Glomerular visceral epithelial cell (primary cell): Measurements from ENCODE around the gene AMMECR1L.
"Not testable (repeated sequence)": the region's sequence is repeated elsewhere in the genome, so short reads cannot be mapped to it uniquely, and the experiment has no call there.

ENCODE experiments used
- DNase-seq: peaks from one replicate; pipeline ENCODE4 v3.0.0-alpha.2; 2016; ENCODE audit errors: extremely low spot score

The AMMECR1L gene

DNA sequence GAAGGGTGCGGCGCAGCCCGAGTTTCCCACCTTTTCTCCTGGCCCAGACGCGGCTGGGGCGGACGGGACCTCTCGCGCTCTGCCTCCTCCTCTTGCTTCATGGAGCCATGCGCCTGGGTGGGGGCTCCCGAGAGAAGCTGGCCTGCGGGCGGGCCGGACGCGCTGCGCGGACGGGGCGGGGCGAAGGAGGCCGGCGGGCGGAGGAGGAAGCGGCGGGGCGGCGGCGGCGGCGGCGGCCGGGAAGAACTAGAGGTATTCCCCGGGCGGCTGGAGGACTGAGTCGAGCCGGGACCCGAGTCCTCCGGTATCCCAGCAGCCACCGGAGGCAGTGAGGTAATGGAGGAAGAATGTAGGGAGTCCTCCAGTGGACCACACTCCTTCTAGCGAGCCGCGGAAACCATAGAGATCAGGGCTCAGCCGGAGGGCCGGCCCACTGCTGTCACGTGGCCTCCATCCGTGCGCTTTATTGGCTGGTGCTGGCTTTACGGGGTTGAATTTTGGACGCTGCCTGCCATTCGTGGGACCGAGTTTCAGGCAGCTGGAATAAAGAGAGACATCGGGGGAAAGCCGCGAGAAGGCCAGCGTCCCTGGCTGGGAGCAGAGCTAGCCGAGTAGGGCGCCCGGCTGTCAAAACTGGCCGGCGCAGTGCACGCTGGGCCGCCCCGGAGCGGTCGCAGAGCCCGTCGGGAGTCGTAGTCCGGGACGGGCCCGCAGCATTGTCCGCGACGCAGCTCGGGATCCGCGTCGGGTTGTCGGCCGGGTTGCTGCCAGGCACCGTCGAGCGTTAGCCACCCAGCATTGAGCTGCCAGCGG lies at the start of gene AMMECR1L:
Gene AMMECR1L, minus strand, starts transcription at position 177 of the 813 bp plus-strand sequence. CDS start 11,722 bp downstream, outside the sequence.
- DNase-seq: peak; percentile 70

DNA sequence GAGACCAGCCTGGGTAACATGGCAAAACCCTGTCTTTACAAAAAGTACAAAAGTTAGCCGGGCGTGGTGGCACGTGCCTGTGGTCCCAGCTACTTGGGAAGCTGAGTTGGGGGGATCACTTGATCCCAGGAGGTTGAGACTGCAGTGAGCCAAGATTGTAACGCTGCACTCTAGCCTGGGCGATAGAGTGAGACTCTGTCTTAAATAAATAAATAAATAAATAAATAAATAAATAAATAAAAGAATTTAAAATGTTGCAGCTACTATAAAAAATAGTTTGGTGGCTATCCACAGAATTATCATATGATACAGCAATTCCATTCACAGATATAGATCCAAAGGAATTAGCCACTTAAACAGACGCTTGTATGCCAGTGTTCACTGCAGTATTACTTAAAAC lies 49.6 kb upstream of the AMMECR1L start:
- DNase-seq: no peak

DNA sequence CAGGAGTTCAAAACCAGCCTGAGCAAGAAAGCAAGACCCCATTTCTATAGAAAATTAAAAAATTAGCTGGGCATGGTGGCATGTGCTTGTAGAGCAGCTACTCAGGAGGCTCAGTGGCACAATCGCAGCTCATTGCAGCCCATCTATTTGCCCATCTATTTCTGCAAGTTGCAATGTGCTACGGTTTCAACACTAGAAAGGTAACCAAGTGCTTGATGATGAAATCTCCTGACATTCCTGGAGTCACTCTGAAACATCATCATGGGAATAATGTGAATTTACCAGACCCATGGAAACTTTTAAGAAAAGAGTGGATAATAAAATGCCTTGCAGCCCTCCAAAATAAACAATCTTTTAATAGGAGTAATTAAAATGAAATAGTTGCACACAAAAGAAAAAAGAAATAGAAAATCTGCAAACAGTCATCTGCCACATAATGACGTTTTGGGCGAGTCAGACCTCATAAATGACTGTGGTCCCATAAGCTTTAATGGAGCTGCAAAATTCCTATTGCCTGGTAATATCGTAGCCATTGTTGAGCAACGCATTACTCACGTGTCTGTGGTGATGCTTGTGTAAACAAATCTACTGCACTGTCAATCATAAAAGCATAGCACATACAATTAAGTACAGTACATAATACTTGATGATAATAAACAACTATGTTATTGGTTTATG lies 46.6 kb upstream of the AMMECR1L start:
- peak; percentile 46 for DNase-seq

DNA sequence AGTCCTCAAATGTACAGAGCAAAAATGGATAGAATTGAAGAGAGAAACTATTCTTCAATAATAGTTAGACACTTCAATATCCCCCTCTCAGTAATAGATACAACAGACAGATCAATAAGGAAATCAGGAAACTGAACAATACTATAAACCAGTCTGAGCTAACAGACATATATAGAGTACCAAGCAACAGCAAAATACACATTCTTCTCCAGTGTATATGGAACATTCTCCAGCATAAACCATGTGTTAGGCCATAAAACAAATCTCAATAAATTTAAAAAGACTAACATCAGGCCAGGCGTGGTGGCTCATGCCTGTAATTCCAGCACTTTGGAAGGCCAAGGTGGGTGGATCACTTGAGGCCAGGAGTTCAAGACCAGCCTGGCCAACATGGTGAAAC lies 43.7 kb upstream of the AMMECR1L start:
- DNase-seq: no peak

DNA sequence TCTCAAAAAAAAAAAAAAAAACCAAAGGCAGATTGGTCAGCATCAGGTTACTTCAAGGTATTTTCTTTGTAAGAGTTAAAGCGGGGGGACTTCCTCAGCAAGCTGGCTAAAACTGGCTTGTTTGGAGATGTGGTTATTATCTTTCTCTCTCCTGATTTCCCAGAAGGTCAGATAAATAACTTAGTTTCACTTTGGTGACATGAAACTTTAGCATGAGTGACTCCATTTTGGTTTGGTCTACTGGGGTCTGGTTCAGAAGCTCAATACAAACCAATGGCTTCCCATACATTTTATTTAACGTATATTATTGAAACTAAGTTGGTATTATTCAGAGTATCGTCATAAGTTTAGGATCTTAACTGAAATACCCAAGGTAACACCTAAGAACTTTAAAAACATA lies 41.6 kb upstream of the AMMECR1L start:
- DNase-seq: no peak

DNA sequence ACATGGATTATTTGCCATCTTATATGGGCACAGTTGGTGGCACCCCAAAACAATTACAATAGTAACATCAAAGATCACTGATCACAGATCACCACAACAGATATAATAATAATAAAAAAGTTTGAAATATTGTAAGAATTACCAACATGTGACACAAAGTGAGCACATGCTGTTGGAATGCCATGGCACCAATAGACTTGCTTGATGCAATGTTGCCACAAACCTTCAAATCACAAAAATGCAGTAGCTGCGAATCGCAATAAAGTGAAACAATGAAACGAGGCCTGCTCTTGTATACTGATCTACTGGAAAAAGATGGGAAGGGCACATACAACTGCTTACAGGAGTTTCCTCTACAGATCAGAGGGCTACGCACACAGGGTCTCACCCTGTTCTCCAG lies 32.2 kb upstream of the AMMECR1L start:
- DNase-seq: no peak

DNA sequence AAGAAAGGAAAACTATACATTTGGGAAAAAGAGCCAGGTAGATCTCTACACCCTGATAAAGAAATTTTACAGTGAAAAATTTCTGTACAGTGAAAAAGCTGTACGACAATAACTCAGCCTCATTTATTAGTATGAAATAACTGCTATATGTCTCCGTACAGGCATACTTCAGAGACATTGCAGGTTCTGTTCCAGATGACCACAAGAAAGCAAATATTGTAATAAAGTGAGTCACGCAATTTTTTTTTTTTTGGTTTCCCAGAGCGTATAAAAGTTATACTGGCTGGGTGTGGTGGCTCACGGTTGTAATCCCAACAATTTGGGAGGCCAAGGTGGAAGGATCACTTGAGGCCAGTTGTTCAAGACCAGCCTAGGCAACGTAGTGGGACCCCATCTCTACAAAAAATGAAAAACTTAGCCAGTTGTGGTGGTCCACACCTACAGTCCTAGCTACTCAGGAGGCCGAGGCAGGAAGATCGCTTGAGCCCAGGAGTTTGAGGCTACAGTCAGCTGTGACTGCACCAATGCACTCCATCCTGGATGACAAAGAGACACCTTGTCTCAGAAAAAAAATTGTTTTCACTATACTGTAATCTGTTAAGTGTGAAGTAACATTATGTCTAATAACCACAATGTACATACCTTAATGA lies 28.2 kb upstream of the AMMECR1L start:
- no peak for DNase-seq

DNA sequence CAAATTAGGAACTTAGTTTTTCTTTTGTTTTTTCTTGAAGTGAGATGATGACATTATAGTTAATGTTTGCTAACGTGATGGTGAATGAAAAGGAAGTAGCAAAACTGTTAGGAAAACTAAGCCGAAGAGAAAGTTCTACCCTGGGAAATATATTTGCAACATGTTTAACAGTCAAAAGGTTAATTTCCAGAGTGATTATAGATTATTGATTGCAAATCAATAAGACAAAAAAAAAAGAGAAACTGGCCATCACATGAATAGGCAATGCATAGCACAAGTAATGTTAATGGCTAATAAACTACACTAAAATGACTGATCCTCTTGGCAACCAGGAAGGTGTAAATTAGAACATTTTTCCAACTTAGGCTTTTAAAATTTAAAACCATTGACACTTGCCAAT lies 26.0 kb upstream of the AMMECR1L start:
- DNase-seq: no peak

DNA sequence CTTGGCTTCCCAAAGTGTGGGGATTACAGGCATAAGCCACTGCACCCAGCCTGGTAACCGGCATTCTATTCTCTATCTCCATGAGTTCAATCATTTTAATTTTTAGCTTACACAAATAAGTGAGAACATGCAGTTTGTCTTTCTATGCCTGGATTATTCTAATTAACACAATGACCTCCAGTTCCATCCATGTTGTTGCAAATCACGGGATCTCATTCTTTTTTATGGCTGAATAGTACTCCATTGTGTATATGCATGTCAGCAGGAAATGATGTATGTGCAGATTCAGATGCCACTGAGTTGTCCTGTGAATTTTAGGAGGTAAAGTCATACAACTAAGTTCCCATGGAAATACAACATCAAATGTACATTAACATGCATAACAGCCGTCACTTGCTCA lies 24.7 kb upstream of the AMMECR1L start:
- DNase-seq: no peak

DNA sequence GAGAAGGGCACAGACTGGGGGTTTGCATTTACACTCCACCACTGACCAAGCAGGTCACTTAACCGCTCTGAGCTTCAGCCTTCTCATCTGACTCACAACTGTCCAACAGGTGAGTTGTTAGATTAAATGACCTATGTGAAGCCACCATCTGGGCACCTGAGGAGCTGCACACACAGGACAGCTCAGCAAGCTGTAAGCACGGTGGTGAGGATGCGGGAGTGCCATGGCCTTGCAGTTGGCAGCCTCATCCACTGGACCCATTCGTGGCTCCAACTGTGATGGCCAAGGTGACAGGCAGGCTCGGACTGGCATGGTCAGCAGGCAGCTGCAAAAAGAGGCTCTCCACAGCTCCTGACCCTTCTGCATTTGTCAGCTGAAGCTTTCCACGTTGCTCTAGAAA lies 23.3 kb upstream of the AMMECR1L start:
- no peak for DNase-seq

DNA sequence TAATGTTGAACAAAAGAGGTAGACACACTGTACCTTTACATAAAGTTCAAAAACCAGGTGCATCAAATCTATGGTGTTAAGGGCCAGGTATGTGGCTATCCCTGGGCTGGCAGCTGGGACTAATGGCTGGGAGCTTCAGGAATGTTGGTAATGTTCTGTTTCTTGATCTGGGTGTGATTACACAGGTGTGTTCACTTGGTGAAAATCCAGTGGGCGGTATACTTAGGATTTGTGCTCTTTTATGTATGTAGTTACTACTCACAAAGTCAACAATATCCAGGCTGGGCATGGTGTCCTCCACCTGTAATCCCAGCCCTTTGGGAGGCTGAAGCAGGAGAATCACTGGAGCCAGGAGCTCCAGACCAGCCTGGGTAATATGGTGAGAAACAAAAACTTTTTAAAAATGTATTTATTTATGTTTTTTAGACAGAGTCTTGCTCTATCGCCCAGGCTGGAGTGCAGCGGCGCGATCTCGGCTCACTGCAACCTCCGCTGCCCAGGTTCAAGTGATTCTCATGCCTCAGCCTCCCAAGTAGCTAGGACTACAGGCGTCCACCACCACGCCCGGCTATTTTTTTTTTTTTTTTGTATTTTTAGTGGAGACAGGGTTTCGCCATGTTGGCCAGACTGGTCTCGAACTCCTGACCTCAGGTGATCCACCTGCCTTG lies 22.1 kb upstream of the AMMECR1L start:
- DNase-seq: not testable (repeated sequence)

DNA sequence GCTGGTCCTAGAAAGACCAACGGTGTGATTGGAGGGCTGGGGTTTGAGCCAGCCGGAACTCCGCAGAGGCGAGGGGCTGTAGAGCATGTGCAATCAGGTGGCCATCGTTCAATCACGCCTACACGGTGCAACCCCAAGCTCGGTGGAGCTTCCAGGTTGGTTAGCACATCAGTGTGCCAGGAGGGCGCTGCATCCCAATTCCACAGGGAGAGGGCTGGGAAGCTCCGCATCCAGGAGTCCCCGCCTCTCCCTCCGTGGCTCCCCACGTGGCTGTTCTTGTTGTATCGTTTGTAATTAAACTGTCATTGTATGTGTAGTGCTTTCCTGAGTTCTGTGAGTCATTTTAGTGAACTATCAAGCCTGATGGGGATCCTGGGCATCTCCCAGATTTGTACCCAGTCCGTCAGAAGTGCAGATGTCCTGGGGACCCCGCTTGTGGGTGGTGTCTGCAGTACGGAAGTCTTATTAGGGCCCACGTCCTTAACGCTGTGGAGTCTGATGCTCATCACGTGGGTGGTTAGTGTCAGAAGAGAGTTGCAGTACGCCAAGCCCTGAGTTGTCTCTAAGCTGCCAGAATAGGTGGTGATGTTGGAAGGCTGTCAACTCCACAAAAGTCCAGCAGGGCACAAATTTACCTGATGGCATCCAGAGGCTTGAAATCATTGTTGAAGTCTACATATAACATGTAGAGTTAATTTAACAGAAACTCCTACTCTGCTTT lies 20.6 kb upstream of the AMMECR1L start:
- no peak for DNase-seq

DNA sequence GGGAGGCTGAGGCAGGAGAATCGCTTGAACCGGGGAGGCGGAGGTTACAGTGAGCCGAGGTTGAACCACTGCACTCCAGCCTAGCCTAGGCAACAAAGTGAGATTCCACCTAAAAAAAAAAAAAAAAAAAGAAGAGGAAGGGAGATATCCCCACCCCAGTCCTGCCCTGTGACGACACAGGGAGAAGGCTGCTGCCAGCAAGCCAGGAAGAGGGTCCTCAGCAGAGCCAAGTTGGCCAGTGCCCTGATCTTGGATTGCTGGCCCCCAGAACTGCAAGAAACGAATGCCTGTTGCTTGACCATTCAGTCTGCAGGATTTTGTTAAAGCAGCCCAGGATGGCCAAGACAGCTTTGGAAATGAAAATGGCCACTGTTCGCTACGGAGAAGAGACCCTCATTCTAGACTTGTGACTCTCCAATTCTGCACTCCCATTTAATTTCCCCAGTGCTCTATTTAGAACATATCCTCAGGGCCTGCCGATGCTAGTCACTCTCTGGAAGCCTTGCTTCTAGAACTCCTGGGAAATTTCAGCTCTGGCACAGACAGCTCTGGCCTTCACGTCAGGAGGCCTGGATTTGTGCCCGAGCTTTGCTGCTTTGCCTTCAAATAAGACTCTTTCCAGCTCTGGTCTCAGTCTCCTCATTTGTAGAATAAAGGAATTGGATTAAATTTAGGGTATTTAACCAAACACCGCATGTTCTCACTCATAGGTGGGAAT lies 15.7 kb upstream of the AMMECR1L start:
- no peak for DNase-seq

DNA sequence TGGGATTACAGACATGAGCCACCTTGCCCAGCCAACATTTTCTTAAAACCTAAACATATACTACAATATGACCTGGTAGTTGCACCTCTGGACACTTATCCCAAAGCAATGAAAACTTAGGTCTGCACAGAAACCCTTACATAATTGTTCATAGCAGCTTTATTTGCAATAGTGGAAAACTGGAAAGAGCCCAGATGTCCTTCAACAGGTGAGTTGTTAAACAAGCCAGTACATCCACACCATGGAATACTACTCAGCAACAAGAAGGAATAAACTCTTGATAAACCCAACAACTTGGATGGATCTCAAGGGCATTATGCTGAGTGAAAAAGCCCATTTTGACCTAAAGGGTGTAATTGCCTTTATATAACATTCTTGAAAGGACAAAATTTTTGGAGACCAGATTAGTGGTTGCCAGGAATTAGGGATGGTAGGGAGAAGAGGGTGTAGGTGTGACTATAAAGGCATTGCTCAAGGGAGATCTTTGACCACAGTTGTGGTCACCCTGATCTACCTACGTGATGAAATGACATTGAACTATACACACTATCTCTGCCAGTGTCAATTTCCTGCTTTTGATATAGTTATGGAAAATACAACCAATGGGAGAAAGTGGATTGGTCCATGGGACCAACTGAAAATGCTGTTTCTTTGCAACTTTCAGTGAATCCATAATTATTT lies 11.9 kb upstream of the AMMECR1L start:
- DNase-seq: no peak

DNA sequence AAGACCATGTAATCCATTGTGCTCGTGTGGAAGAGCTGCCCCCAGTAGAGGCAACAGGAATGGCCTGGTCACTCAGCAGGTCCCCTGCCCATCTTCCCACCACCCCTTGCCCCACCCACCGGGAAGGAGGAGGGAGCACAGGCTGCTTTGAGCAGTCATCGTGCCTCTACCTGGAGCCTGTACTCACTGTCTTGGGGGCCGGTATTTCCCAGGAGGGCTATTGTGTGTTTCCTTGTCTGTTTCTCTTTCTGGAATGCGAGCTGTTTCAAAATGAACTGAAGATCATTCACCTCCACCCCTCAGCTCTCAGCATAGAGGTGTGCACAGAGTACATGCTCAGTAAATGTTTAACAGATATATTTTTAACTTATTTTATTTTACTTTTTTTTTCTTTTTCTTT lies 7.7 kb upstream of the AMMECR1L start:
- DNase-seq: no peak

DNA sequence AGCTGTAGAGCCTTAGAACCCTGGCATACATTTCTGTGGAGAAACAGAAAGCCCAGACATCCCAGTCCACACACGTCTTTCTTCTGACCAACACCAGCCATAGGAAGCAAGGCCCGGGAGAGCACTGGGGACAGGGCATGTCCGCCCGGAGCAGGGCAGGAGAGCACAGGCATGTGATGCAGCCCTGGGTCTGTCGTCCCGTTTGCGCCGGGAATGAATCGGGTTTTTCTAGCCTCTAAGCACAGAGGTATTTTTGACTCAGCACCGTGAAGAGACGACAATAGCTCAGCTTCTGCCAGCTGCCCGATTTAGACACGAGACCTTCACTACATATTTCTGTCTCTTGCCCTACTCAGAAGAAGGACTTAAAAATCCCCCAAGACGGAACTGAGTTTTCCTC lies 7.3 kb upstream of the AMMECR1L start:
- DNase-seq: no peak

DNA sequence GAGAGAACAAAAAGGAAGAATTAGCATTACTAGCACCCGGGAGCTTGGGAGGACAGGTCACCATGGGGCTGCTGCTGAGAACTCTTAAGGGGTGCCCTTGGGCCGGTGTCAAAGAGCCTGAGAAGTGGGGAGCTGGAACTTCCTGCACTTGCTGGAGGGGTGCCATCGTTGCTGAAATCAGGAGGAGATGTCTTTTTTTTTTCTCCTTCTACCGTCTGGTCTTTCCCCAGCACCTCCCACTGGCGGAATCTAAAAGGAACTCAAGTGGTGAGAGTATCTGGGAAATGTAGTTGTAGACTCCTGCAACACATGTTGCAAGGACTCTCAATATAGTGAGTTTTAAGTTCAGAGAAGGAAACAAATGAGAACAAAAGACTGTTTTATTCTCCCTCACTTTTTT lies 6.1 kb upstream of the AMMECR1L start:
- DNase-seq: no peak

DNA sequence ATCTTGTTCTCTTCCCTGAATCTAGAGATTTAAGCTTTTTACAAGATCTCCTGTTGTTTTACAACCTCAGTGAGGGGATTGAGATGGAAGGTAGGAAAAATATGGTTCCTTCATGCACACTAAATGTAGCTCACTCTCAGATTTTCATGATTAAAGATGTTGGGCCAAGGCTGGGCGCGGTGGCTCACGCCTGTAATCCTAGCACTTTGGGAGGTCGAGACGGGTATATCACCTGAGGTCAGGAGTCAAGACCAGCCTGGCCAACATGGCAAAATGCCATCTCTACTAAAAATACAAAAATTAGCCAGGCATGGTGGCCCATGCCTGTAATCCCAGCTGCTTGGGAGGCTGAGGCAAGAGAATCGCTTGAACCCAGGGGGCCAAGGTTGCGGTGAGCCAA lies 5.0 kb upstream of the AMMECR1L start:
- not testable (repeated sequence) for DNase-seq

DNA sequence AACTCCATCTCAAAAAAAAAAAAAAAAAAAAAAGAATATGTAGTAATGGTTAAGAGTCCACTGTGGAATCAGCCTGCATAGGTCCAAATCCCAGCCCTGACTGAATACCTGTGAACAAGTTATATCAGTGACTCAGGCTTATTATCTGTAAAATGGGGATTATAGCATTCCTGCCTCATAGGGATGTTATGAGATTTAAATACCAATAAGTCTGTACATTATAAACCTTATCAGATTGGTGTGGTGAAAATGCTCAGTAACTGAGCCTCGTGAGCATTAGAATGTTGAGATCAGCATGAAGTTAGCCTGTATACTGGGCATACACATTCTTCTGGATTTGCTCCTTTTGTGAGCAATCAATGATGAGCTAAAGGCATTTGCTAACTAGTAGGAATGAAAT lies 3.0 kb upstream of the AMMECR1L start:
- DNase-seq: no peak

DNA sequence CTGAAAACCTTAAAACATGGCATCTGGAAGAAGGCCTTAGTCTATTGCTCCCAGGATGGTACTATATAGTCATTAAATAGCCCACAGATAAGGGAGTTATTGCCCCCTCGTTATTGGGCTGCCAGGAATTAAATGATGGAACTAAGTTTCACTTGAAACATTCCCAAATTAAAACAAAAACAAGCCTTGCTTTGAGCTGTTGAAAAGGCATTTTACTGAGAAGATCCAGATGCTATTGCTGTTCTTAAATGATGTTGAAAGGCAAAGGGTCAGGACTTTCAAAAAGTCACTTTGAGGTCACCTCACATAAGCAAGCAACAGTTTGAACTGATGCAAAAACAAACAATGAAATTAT lies 2.0 kb upstream of the AMMECR1L start:
- DNase-seq: no peak
